Spleen (tissue), 11 donors: ENCODE results near the gene TSKU. TPM values are rescaled to one million over a fixed set of nuclear protein-coding genes. Genes with fewer than 3 reads are reported as not detected.

Source experiments
- DNase-seq: peaks from one replicate; pipeline ENCODE4 v3.0.0-alpha.2; 2020
- H3K27ac ChIP-seq, 8 donors: fragments of 200-600 bp; sonication (generic) in 7 of 8; 1 replicate in 4 of 8; 2 replicates in 4 of 8; pipeline versions ENCODE4 v1.5.0 to v1.8.0; 2016 to 2021; ENCODE audit warnings: inconsistent platforms in 4 of 8, mild to moderate bottlenecking in 4 of 8, moderate library complexity in 1 of 8
- H3K27me3 ChIP-seq, 7 donors: fragments of 200-600 bp; sonication (generic) in 6 of 7; replicated peaks in 1 of 7; 1 replicate in 4 of 7; 2 replicates in 3 of 7; pipeline versions ENCODE4 v1.5.0 to v1.8.0; 2016 to 2021; ENCODE audit warnings: inconsistent platforms in 3 of 7, mild to moderate bottlenecking in 1 of 7
- H3K36me3 ChIP-seq, 6 donors: fragments of 200-600 bp; sonication (generic) in 5 of 6; 1 replicate in 4 of 6; 2 replicates in 2 of 6; pipeline versions ENCODE4 v1.5.0 to v1.8.0; 2016 to 2021; ENCODE audit warnings: inconsistent platforms in 2 of 6
- H3K4me1 ChIP-seq, 6 donors: fragments of 200-600 bp; sonication (generic) in 5 of 6; 1 replicate in 3 of 6; 2 replicates in 3 of 6; pipeline versions ENCODE4 v1.5.0 to v1.8.0; 2016 to 2021; ENCODE audit warnings: inconsistent platforms in 3 of 6
- H3K4me3 ChIP-seq, 8 donors: fragments of 200-600 bp; sonication (generic) in 7 of 8; 1 replicate in 4 of 8; 2 replicates in 4 of 8; pipeline versions ENCODE4 v1.5.0 to v1.8.0; 2016 to 2021; ENCODE audit warnings: inconsistent platforms in 4 of 8, mild to moderate bottlenecking in 4 of 8, moderate library complexity in 2 of 8
- H3K9me3 ChIP-seq, 8 donors: fragments of 200-600 bp; sonication (generic) in 7 of 8; 1 replicate in 4 of 8; 2 replicates in 4 of 8; pipeline versions ENCODE4 v1.5.0 to v1.8.0; 2016 to 2021; ENCODE audit warnings: inconsistent platforms in 4 of 8
- POLR2A ChIP-seq, 3 donors: fragments of 450-650 bp; IDR thresholded peaks; one replicate each; pipeline ENCODE4 v1.5.1; 2017; ENCODE audit warnings: antibody characterized with exemption in 3 of 3, mild to moderate bottlenecking in 1 of 3
- POLR2AphosphoS5 ChIP-seq, 3 donors: sonication (generic); formaldehyde crosslinking; IDR thresholded peaks; one replicate each; pipeline ENCODE4 v1.5.1; 2017; ENCODE audit warnings: antibody characterized with exemption in 3 of 3
- WGBS, 5 donors: extraction: QIAGEN DNeasy Blood & Tissue Kit in 3 of 5; methylation state at CpG; one replicate each; pipeline versions ENCODE4 v1.1.5 to v1.1.7; 2013 to 2018; 5-methylcytosine and 5-hydroxymethylcytosine counted together
- intact Hi-C: fragments of 100-400 bp; cut with DNase I; formaldehyde crosslinking; loops from one replicate; pipeline ENCODE4 v1.15.0; 2023; ENCODE audit warnings: low total_unique reads
- polyA plus RNA-seq, 3 donors: library from polyadenylated mRNA; stranded (reverse); fragments of 200-250 nt; gene quantifications; one replicate each; pipeline ENCODE4 v1.2.1, GENCODE V29; 2013
- total RNA-seq, 7 donors: library from RNA; depleted of rRNA in 3 of 7; stranded (reverse); fragments of >200 nt in 3 of 7; fragmentation: NEBNext Ultra II Directional in 4 of 7; extraction: Animal tissue kit (Norgen Biotek cat#: 25700) in 4 of 7; gene quantifications; one replicate each; pipeline versions ENCODE4 v1.1.0 to v1.2.1, GENCODE V29; 2016 to 2021
- TF ChIP-seq, protein P1 (sequence below), 11 experiments: fragments of 200-600 bp in 7 of 11; fragments of 450-650 bp in 4 of 11; sonication (generic) in 4 of 11; IDR thresholded peaks in 8 of 11; conservative IDR thresholded peaks in 3 of 11; 1 replicate in 7 of 11; 2 replicates in 4 of 11; pipeline versions ENCODE4 v1.4.0 to v1.8.0; 2016 to 2021; ENCODE audit warnings: antibody characterized with exemption in 11 of 11, inconsistent platforms in 4 of 11, mild to moderate bottlenecking in 1 of 11
- donor health status: healthy with polysubstance abuse.
- donor health status: DM: no; HTN: no; CAD: no; lungs with moderate emphysema.
- donor health status: DM: no; HTN: no; CAD: no.
- donor health status: Bipolar disorder and iron deficiency.
- donor health status: healthy.
- donor health status: DM: no; HTN: no; CAD: no.
- donor health status: DM: yes; HTN: yes; CAD: no.

The TSKU gene
- total and polyA plus RNA-seq, 10 donors: 1.1 to 18.6 (median 11.4) TPM

DNA sequence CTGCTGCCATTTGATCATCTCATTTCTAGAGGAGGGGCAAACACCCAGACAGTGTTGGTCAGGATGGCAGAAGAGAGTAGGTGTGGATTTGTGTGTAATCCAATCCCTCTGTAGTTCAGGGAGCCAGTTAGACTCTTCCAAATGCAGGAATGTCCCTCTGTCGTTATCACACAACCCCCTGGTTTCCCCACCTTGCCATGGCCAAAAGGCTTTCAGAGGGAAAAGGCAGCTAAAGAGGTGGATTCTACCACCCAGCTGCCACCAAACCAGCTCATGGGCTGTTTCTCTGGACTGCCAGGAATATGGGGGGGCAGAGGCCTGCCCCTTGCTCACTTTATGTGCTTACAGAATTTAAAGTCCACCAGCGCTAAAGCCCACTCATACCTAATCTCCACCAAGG lies 18.1 kb downstream of the TSKU start:
- peaks cover 0 to 8% (median 2%) of the 10 kb centered on the region in 6 donors for H3K36me3 ChIP-seq
- no peak overlapping the region for H3K27ac ChIP-seq
- H3K4me3 ChIP-seq: no peak overlapping the region
- H3K27me3 ChIP-seq: peaks cover 0 to 30% (median 0%) of the 10 kb centered on the region in 7 donors
- WGBS, 5 donors: 72 to 100% (median 86%) methylated on average over 1 to 2 of the region's 2 CpGs
- peak; percentile 10 for DNase-seq
- intact Hi-C loops: no loop called here
- no peaks in the 10 kb centered on the region for H3K9me3 ChIP-seq
- TF ChIP-seq, protein P1, sequence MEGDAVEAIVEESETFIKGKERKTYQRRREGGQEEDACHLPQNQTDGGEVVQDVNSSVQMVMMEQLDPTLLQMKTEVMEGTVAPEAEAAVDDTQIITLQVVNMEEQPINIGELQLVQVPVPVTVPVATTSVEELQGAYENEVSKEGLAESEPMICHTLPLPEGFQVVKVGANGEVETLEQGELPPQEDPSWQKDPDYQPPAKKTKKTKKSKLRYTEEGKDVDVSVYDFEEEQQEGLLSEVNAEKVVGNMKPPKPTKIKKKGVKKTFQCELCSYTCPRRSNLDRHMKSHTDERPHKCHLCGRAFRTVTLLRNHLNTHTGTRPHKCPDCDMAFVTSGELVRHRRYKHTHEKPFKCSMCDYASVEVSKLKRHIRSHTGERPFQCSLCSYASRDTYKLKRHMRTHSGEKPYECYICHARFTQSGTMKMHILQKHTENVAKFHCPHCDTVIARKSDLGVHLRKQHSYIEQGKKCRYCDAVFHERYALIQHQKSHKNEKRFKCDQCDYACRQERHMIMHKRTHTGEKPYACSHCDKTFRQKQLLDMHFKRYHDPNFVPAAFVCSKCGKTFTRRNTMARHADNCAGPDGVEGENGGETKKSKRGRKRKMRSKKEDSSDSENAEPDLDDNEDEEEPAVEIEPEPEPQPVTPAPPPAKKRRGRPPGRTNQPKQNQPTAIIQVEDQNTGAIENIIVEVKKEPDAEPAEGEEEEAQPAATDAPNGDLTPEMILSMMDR (IDR thresholded peaks at IDR 0.05 in 8 of 11, conservative IDR thresholded peaks at IDR 0.05 in 3 of 11): no peak
- TF ChIP-seq POLR2A (IDR thresholded peaks at IDR 0.05) (no peak), POLR2AphosphoS5 (IDR thresholded peaks at IDR 0.05) (no peak)
- H3K4me1 ChIP-seq: peaks cover 9 to 25% (median 16%) of the 10 kb centered on the region in 6 donors

- intact Hi-C loops: no loop called here
- TF ChIP-seq POLR2AphosphoS5 (IDR thresholded peaks at IDR 0.05) (no peak), POLR2A (IDR thresholded peaks at IDR 0.05) (no peak)
- TF ChIP-seq, protein P1 (IDR thresholded peaks at IDR 0.05 in 8 of 11, conservative IDR thresholded peaks at IDR 0.05 in 3 of 11): no peak
- DNase-seq: no peak
Measured at GRCh38 chr11:76801736-76802135, 18.6 kb downstream of the TSKU start.

GRCh38 chr11:76802151-76802550 lies 19.0 kb downstream of the TSKU start:
- peaks cover 9 to 28% (median 18%) of the 10 kb centered on the region in 6 donors for H3K4me1 ChIP-seq
- H3K27me3 ChIP-seq: peaks cover 0 to 36% (median 0%) of the 10 kb centered on the region in 7 donors
- H3K4me3 ChIP-seq: no peak overlapping the region
- TF ChIP-seq, protein P1 (IDR thresholded peaks at IDR 0.05 in 8 of 11, conservative IDR thresholded peaks at IDR 0.05 in 3 of 11): no peak
- TF ChIP-seq POLR2AphosphoS5 (IDR thresholded peaks at IDR 0.05) (no peak), POLR2A (IDR thresholded peaks at IDR 0.05) (no peak)
- H3K36me3 ChIP-seq: no peaks in the 10 kb centered on the region
- H3K9me3 ChIP-seq: no peaks in the 10 kb centered on the region
- intact Hi-C loops: no loop called here
- H3K27ac ChIP-seq: no peak overlapping the region
- 84 to 96% (median 91%) methylated on average over 3 of the region's 3 CpGs for WGBS, 5 donors
- DNase-seq: peak; percentile 5

More at GRCh38 chr11:76801736-76802135, 18.6 kb downstream of the TSKU start:
- Histone ChIP-seq H3K36me3 (peaks cover 0 to 3% (median 0%) of the 10 kb centered on the region in 6 donors), H3K27me3 (peaks cover 0 to 33% (median 0%) of the 10 kb centered on the region in 7 donors), H3K4me1 (peaks cover 9 to 25% (median 16%) of the 10 kb centered on the region in 6 donors), H3K27ac (no peak overlapping the region), H3K9me3 (no peaks in the 10 kb centered on the region), H3K4me3 (no peak overlapping the region)
- 76 to 91% (median 88%) methylated on average over 2 of the region's 2 CpGs for WGBS, 5 donors

- Histone ChIP-seq H3K36me3 (no peaks in the 10 kb centered on the region), H3K9me3 (no peaks in the 10 kb centered on the region), H3K27me3 (peaks cover 0 to 40% (median 0%) of the 10 kb centered on the region in 7 donors), H3K27ac (no peak overlapping the region), H3K4me1 (peaks cover 9 to 33% (median 22%) of the 10 kb centered on the region in 6 donors), H3K4me3 (no peak overlapping the region)
- intact Hi-C loops: no loop called here
- TF ChIP-seq POLR2A (IDR thresholded peaks at IDR 0.05): no peak
- TF ChIP-seq, protein P1 (IDR thresholded peaks at IDR 0.05 in 8 of 11, conservative IDR thresholded peaks at IDR 0.05 in 3 of 11): no peak
- no peak for TF ChIP-seq POLR2AphosphoS5 (IDR thresholded peaks at IDR 0.05)
- peak; percentile 30 for DNase-seq
- WGBS, 5 donors: 71 to 93% (median 84%) methylated on average over 4 of the region's 4 CpGs
Measured at GRCh38 chr11:76802621-76803020, 19.5 kb downstream of the TSKU start.
